ENCODE data around the gene GANAB. TPM values are rescaled to one million over a fixed set of nuclear protein-coding genes. Genes with fewer than 3 reads are reported as not detected.

GANAB gene
- total RNA-seq, 4 donors from 2014 or later = 76.0 to 118 (median 102) TPM

- no peak for TF ChIP-seq CTCF (IDR thresholded peaks at IDR 0.05)
- no peak for TF ChIP-seq POLR2AphosphoS5 (IDR thresholded peaks at IDR 0.05)
- TF ChIP-seq EP300 (IDR thresholded peaks at IDR 0.05) = no peak
- TF ChIP-seq POLR2A (IDR thresholded peaks at IDR 0.05) = no peak
- peaks cover 26% of the 10 kb centered on the region for H3K4me1 ChIP-seq
- DNase-seq (ENCODE audit: low spot score in 2 of 2) = no peak
- no peaks in the 10 kb centered on the region for H3K27me3 ChIP-seq
- no peak overlapping the region for H3K27ac ChIP-seq
- H3K4me3 ChIP-seq = no peak overlapping the region
- H3K36me3 ChIP-seq = peaks cover 38% of the 10 kb centered on the region
- no peaks in the 10 kb centered on the region for H3K9me3 ChIP-seq
- WGBS = 96% methylated on average over 9 of the region's 15 CpGs
Observed at GRCh38 chr11:62605902-62606301, 40.5 kb downstream of the GANAB start.

- peaks cover 35% of the 10 kb centered on the region for H3K36me3 ChIP-seq
- peaks cover 27% of the 10 kb centered on the region for H3K4me1 ChIP-seq
- DNase-seq (ENCODE audit: low spot score in 2 of 2) = no peak
- H3K27ac ChIP-seq = no peak overlapping the region
- H3K9me3 ChIP-seq = no peaks in the 10 kb centered on the region
- no peaks in the 10 kb centered on the region for H3K27me3 ChIP-seq
- 82% methylated on average over 5 of the region's 6 CpGs for WGBS
- no peak overlapping the region for H3K4me3 ChIP-seq
- no peak for TF ChIP-seq EP300 (IDR thresholded peaks at IDR 0.05)
Observed at GRCh38 chr11:62605467-62605866, 40.9 kb downstream of the GANAB start.

- Histone ChIP-seq H3K27me3 (no peaks in the 10 kb centered on the region), H3K4me1 (peaks cover 35% of the 10 kb centered on the region), H3K4me3 (no peak overlapping the region), H3K9me3 (no peaks in the 10 kb centered on the region), H3K27ac (no peak overlapping the region), H3K36me3 (peaks cover 28% of the 10 kb centered on the region)
- no peak for DNase-seq (ENCODE audit: low spot score in 2 of 2)
- 81% methylated on average over 13 of the region's 13 CpGs for WGBS
- TF ChIP-seq CTCF (IDR thresholded peaks at IDR 0.05) (no peak), EP300 (IDR thresholded peaks at IDR 0.05) (no peak), POLR2A (IDR thresholded peaks at IDR 0.05) (no peak), POLR2AphosphoS5 (IDR thresholded peaks at IDR 0.05) (no peak)
Observed at GRCh38 chr11:62604460-62605120, 41.8 kb downstream of the GANAB start.

- H3K36me3 ChIP-seq = peaks cover 28% of the 10 kb centered on the region
- no peak for DNase-seq (ENCODE audit: low spot score in 2 of 2)
- H3K27me3 ChIP-seq = no peaks in the 10 kb centered on the region
- no peak overlapping the region for H3K27ac ChIP-seq
- peaks cover 43% of the 10 kb centered on the region for H3K4me1 ChIP-seq
- WGBS = 94% methylated on average over 8 of the region's 8 CpGs
- no peak overlapping the region for H3K4me3 ChIP-seq
- TF ChIP-seq CTCF (IDR thresholded peaks at IDR 0.05) (no peak), POLR2A (IDR thresholded peaks at IDR 0.05) (no peak), POLR2AphosphoS5 (IDR thresholded peaks at IDR 0.05) (no peak), EP300 (IDR thresholded peaks at IDR 0.05) (no peak)
- no peaks in the 10 kb centered on the region for H3K9me3 ChIP-seq
Observed at GRCh38 chr11:62603776-62604299, 42.6 kb downstream of the GANAB start.

- H3K4me3 ChIP-seq = peak overlapping the region; percentile 100
- peak overlapping the region; percentile 99 for H3K27ac ChIP-seq
- H3K4me1 ChIP-seq = peaks cover 51% of the 10 kb centered on the region
- DNase-seq (ENCODE audit: low spot score in 2 of 2) = no peak
- WGBS = 16% methylated on average over 5 of the region's 13 CpGs
- TF ChIP-seq EP300 (IDR thresholded peaks at IDR 0.05) (no peak), POLR2A (IDR thresholded peaks at IDR 0.05) (no peak), CTCF (IDR thresholded peaks at IDR 0.05) (no peak), POLR2AphosphoS5 (IDR thresholded peaks at IDR 0.05) (no peak)
- H3K27me3 ChIP-seq = no peaks in the 10 kb centered on the region
- H3K36me3 ChIP-seq = peaks cover 25% of the 10 kb centered on the region
- H3K9me3 ChIP-seq = no peaks in the 10 kb centered on the region
Observed at GRCh38 chr11:62603072-62603408, 43.4 kb downstream of the GANAB start.
